Placental epithelial cell (primary cell): Measurements from ENCODE around the gene NEGR1. TPM values are rescaled to one million over a fixed set of nuclear protein-coding genes. Genes with fewer than 3 reads are reported as not detected.

ENCODE experiments used
- small RNA-seq: library from RNA; depleted of rRNA; stranded (forward); fragments of <200 nt; gene quantifications from one replicate; pipeline ENCODE3, GENCODE V24; 2012
- total RNA-seq: library from RNA; depleted of rRNA; stranded (reverse); fragments of >200 nt; gene quantifications from 2 replicates; pipeline ENCODE4 v1.2.3, GENCODE V29; 2012

Gene NEGR1
- under 0.01 TPM in 2 replicates for total RNA-seq

GRCh38 chr1:72282271-72283021, at the start of gene NEGR1:
NEGR1 (minus strand) TSS chr1:72282539.

Small RNA genes within 50 kb of the gene (small RNA-seq; reads per million reads assigned to genes)
- not detected for gene AL358453.1
- not detected for gene AL359821.1
